ENCODE data around the gene MYO16. TPM values are rescaled to one million over a fixed set of nuclear protein-coding genes. Genes with fewer than 3 reads are reported as not detected.

The MYO16 gene
- total and polyA plus RNA-seq, 8 donors, result 1.1 to 2.5 (median 1.7) TPM

GRCh38 chr13:109145631-109146030 is 516.2 kb downstream of the MYO16 start:
- intact Hi-C loops (cut with DNase I), result no loop called here
- Histone ChIP-seq H3K27ac (no peak overlapping the region), H3K36me3 (no peaks in the 10 kb centered on the region), H3K9me3 (no peaks in the 10 kb centered on the region), H3K4me1 (peaks cover 0 to 4% of the 10 kb centered on the region in 2 donors), H3K27me3 (peaks cover 7 to 21% of the 10 kb centered on the region in 2 donors), H3K4me3 (no peak overlapping the region)
- ATAC-seq (peak; percentile 96), DNase-seq (peak in 1 of 4 donors; percentile 66)
- peak; percentile 49 to 64 for TF ChIP-seq CTCF (IDR thresholded peaks at IDR 0.05)

- intact Hi-C loops (cut with DNase I), result no loop called here
- Histone ChIP-seq H3K36me3 (no peaks in the 10 kb centered on the region), H3K4me3 (no peak overlapping the region), H3K4me1 (no peaks in the 10 kb centered on the region), H3K27me3 (peaks cover 0 to 13% of the 10 kb centered on the region in 2 donors), H3K9me3 (no peaks in the 10 kb centered on the region), H3K27ac (no peak overlapping the region)
- ATAC-seq (no peak), DNase-seq (no peak)
- TF ChIP-seq CTCF (IDR thresholded peaks at IDR 0.05), result no peak
Observed at GRCh38 chr13:109146393-109146792, 517.0 kb downstream of the MYO16 start.

- Histone ChIP-seq H3K27ac (no peak overlapping the region), H3K9me3 (no peaks in the 10 kb centered on the region), H3K4me1 (no peaks in the 10 kb centered on the region), H3K36me3 (no peaks in the 10 kb centered on the region), H3K4me3 (no peak overlapping the region), H3K27me3 (peaks cover 0 to 7% of the 10 kb centered on the region in 2 donors)
- no peak for TF ChIP-seq CTCF (IDR thresholded peaks at IDR 0.05)
- intact Hi-C loops (cut with DNase I), result no loop called here
- ATAC-seq, result no peak
- DNase-seq, result no peak
Observed at GRCh38 chr13:109146912-109147647, 517.7 kb downstream of the MYO16 start.

- no peaks in the 10 kb centered on the region for H3K36me3 ChIP-seq
- no peaks in the 10 kb centered on the region for H3K9me3 ChIP-seq
- no peak for DNase-seq
- ATAC-seq, result no peak
- TF ChIP-seq CTCF (IDR thresholded peaks at IDR 0.05), result no peak
- H3K27me3 ChIP-seq, result no peaks in the 10 kb centered on the region
- no peaks in the 10 kb centered on the region for H3K4me1 ChIP-seq
- intact Hi-C loops (cut with DNase I), result no loop called here
- no peak overlapping the region for H3K27ac ChIP-seq
- no peak overlapping the region for H3K4me3 ChIP-seq
Observed at GRCh38 chr13:109148243-109148642, 518.8 kb downstream of the MYO16 start.

- Histone ChIP-seq H3K27me3 (no peaks in the 10 kb centered on the region), H3K36me3 (no peaks in the 10 kb centered on the region), H3K9me3 (no peaks in the 10 kb centered on the region), H3K27ac (no peak overlapping the region), H3K4me1 (no peaks in the 10 kb centered on the region), H3K4me3 (no peak overlapping the region)
- DNase-seq (no peak), ATAC-seq (no peak)
- intact Hi-C loops (cut with DNase I), result no loop called here
- TF ChIP-seq CTCF (IDR thresholded peaks at IDR 0.05), result no peak
Observed at GRCh38 chr13:109150696-109151095, 521.3 kb downstream of the MYO16 start.

Data from left lung (tissue), 10 donors.